Subcutaneous abdominal adipose tissue (tissue), 5 donors: ENCODE data around the gene MTRF1.
"Not testable (repeated sequence)": the region's sequence is repeated elsewhere in the genome, so short reads cannot be mapped to it uniquely, and the experiment has no call there.

Experiments used
- H3K27ac ChIP-seq: one replicate; pipeline ENCODE4 v1.7.0; 2013; ENCODE audit warnings: low read depth, mild to moderate bottlenecking, inconsistent platforms, low read length, moderate library complexity
- H3K27me3 ChIP-seq, 5 donors: one replicate each; pipeline ENCODE4 v1.7.0; 2013; ENCODE audit warnings: low read length in 5 of 5, inconsistent platforms in 1 of 5; ENCODE audit not compliant: control insufficient read depth in 5 of 5, insufficient read depth in 4 of 5
- H3K36me3 ChIP-seq, 5 donors: one replicate each; pipeline ENCODE4 v1.7.0; 2013; ENCODE audit warnings: low read length in 5 of 5; ENCODE audit not compliant: control insufficient read depth in 5 of 5, insufficient read depth in 5 of 5
- H3K4me1 ChIP-seq, 5 donors: one replicate each; pipeline ENCODE4 v1.7.0; 2013; ENCODE audit warnings: low read length in 5 of 5, mild to moderate bottlenecking in 3 of 5, moderate library complexity in 1 of 5; ENCODE audit not compliant: control insufficient read depth in 5 of 5, insufficient read depth in 5 of 5
- H3K4me3 ChIP-seq, 5 donors: one replicate each; pipeline ENCODE4 v1.7.0; 2013; ENCODE audit warnings: low read length in 5 of 5, low read depth in 1 of 5
- H3K9ac ChIP-seq, 5 donors: one replicate each; pipeline ENCODE4 v1.7.0; 2013; ENCODE audit warnings: low read length in 5 of 5, mild to moderate bottlenecking in 4 of 5, moderate library complexity in 3 of 5
- H3K9me3 ChIP-seq, 5 donors: one replicate each; pipeline ENCODE4 v1.7.0; 2013; ENCODE audit warnings: low read length in 5 of 5; ENCODE audit not compliant: control insufficient read depth in 5 of 5
- donor health status: healthy.
- donor health status: healthy.
- donor health status: healthy.
- donor health status: healthy.
- donor health status: healthy.

The MTRF1 gene

GRCh38 chr13:41279156-41279555 is 15.8 kb upstream of the MTRF1 start:
- not testable (repeated sequence) for H3K27me3 ChIP-seq, H3K27ac ChIP-seq, H3K9me3 ChIP-seq, H3K36me3 ChIP-seq, H3K9ac ChIP-seq, H3K4me1 ChIP-seq, H3K4me3 ChIP-seq

DNA sequence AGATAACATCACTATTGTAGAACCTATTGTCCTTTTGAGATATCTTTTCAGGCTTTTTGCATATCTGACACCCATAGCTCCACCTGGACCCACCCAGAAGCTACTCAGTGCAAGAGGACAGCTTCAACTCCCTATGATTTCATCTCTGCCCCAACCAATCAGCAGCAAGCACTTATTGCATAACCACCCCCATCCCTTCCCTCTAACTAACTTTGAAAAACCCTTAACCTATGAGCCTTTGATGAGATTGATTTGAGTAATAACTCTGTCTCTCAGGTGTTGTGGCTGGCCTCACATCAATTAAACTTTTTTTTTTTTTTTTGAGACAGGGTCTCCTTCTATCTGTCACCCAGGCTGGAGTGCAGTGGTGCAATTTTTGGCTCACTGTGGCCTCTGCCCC is 13.4 kb upstream of the MTRF1 start:
- Histone ChIP-seq H3K27ac (no peak overlapping the region), H3K36me3 (no peaks in the 10 kb centered on the region)

GRCh38 chr13:41274881-41275280 is 11.5 kb upstream of the MTRF1 start:
- no peak overlapping the region for H3K4me3 ChIP-seq
- no peaks in the 10 kb centered on the region for H3K27me3 ChIP-seq

More for the DNA sequence above, 13.4 kb upstream of the MTRF1 start:
- H3K27me3 ChIP-seq = no peaks in the 10 kb centered on the region
- H3K9me3 ChIP-seq = no peaks in the 10 kb centered on the region
- H3K4me3 ChIP-seq = no peak overlapping the region
- no peak overlapping the region for H3K9ac ChIP-seq
- no peaks in the 10 kb centered on the region for H3K4me1 ChIP-seq

DNA sequence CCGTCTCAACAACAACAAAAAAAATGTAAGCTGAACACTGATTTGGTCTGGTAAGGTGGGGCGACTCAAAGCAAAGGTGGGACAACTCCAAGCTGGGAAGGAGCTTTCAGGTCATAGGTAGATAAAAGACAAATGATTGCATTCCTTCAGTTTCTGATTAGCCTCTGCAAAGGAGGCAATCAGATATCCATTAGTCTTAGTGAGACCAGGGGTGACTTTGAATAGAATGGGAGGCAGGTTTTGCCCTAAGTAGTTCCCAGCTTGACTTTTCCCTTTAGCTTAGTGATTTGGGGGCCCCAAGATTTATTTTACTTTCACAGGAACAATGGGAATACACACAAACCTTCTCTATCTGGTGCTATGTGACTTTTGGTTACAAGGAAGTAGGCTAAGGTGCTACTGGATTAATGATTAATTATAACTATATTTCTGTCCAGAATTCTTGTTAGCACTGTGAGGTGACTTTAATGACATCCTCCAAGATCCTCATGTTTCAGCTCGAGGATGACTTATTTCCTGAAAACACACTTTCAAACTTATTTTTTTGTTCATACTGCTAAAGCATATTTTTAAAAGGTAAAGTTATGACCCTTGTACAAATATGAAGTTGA is 10.6 kb upstream of the MTRF1 start:
- Histone ChIP-seq H3K9me3 (peaks cover 0 to 7% (median 0%) of the 10 kb centered on the region in 5 donors), H3K4me3 (no peak overlapping the region), H3K27me3 (no peaks in the 10 kb centered on the region), H3K27ac (no peak overlapping the region), H3K9ac (no peak overlapping the region), H3K36me3 (no peaks in the 10 kb centered on the region), H3K4me1 (no peaks in the 10 kb centered on the region)

More at GRCh38 chr13:41274881-41275280, 11.5 kb upstream of the MTRF1 start:
- Histone ChIP-seq H3K9ac (no peak overlapping the region), H3K36me3 (no peaks in the 10 kb centered on the region), H3K27ac (no peak overlapping the region), H3K9me3 (peaks cover 0 to 3% (median 0%) of the 10 kb centered on the region in 5 donors), H3K4me1 (no peaks in the 10 kb centered on the region)

- H3K36me3 ChIP-seq = no peaks in the 10 kb centered on the region
- H3K9ac ChIP-seq = no peak overlapping the region
- H3K4me3 ChIP-seq = no peak overlapping the region
- no peak overlapping the region for H3K27ac ChIP-seq
- peaks cover 2 to 16% (median 12%) of the 10 kb centered on the region in 5 donors for H3K9me3 ChIP-seq
- H3K4me1 ChIP-seq = no peaks in the 10 kb centered on the region
- H3K27me3 ChIP-seq = no peaks in the 10 kb centered on the region
These were observed 8.3 kb upstream of the MTRF1 start for GRCh38 chr13:41271456-41272285.

- Histone ChIP-seq H3K27me3 (no peaks in the 10 kb centered on the region), H3K36me3 (no peaks in the 10 kb centered on the region), H3K9me3 (peaks cover 2 to 16% (median 12%) of the 10 kb centered on the region in 5 donors), H3K27ac (no peak overlapping the region), H3K4me1 (peaks cover 0 to 2% (median 0%) of the 10 kb centered on the region in 5 donors), H3K9ac (no peak overlapping the region), H3K4me3 (no peak overlapping the region)
These were observed 5.4 kb upstream of the MTRF1 start for GRCh38 chr13:41268764-41269163.

- Histone ChIP-seq H3K9ac (no peak overlapping the region), H3K4me1 (peaks cover 0 to 9% (median 7%) of the 10 kb centered on the region in 5 donors), H3K27ac (no peak overlapping the region), H3K4me3 (no peak overlapping the region), H3K36me3 (no peaks in the 10 kb centered on the region), H3K9me3 (peaks cover 2 to 16% (median 12%) of the 10 kb centered on the region in 5 donors), H3K27me3 (no peaks in the 10 kb centered on the region)
These were observed 3.7 kb upstream of the MTRF1 start for GRCh38 chr13:41267106-41267505.

DNA sequence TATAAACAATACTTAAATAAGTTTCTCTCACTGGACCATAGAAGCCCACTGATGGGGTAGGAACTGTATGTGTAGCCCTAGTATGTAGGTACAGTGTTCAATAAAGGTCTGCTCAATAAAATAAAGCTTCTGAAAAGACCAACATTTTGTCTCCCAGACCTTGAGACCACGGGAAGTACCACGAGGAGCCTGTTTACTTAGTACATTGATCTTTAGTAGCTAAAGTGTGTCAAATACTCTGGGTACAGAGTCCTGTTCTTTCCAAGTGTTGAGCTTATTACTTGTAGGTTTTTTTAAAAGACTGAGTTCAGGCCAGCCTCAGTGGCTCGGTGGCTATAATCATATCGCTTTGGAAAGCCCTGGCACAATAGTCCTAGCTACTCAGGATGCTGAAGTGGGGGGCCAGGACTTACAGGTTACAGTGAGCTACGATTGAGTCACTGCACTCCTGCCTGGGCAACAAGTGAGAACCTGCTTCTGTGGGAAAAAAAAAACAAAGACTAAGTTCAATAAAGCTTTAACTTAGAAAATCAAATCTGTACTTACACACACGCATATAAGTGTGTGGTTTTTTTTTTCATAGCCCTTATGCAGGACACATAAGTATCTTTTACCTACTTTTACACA is 3.4 kb downstream of the MTRF1 start:
- no peaks in the 10 kb centered on the region for H3K9me3 ChIP-seq
- H3K4me3 ChIP-seq = no peak overlapping the region
- no peak overlapping the region for H3K9ac ChIP-seq
- H3K36me3 ChIP-seq = peaks cover 11 to 19% (median 17%) of the 10 kb centered on the region in 5 donors
- H3K27ac ChIP-seq = no peak overlapping the region
- H3K27me3 ChIP-seq = no peaks in the 10 kb centered on the region
- peaks cover 0 to 9% (median 7%) of the 10 kb centered on the region in 5 donors for H3K4me1 ChIP-seq

DNA sequence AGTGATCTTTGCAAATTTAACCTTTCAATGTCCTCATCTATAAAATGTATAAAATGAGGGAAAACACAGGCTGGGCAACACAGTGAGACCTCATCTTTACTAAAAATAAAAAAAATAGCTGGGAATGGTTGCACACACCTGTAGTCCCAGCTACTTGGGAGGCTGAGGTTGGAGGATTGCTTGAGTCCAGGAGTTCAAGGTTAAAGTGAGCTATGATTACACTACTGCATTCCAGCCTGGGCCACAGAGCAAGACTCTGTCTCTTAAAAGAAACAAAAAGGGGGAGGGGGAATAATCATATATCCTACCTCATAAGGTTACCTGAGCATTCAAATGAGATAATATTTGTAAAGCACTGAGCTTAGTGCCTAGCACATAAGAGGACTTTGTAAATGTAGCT is 5.8 kb downstream of the MTRF1 start:
- Histone ChIP-seq H3K4me3 (no peak overlapping the region), H3K27ac (no peak overlapping the region), H3K36me3 (peaks cover 24 to 34% (median 25%) of the 10 kb centered on the region in 5 donors), H3K4me1 (peaks cover 0 to 2% (median 1%) of the 10 kb centered on the region in 5 donors), H3K9me3 (no peaks in the 10 kb centered on the region), H3K27me3 (no peaks in the 10 kb centered on the region), H3K9ac (no peak overlapping the region)

DNA sequence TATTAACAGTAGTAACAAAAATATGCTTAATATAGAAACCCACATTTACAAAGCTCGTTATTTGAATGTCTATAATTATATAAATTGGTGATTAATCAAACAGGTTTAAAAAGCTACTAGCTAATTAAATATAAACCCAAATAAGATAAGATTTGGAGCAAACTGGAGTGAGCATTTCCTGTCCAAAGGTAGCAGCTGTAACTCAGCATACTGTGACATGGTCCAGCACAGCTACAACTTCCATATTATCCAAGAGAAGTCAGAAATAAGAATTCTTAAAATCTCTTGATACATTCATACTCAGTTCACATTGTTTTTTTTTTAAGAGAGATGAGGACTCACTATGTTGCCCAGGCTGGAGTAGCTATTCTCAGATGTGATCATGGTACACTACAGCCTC is 8.5 kb downstream of the MTRF1 start:
- Histone ChIP-seq H3K9ac (no peak overlapping the region), H3K27ac (no peak overlapping the region), H3K9me3 (no peaks in the 10 kb centered on the region), H3K27me3 (no peaks in the 10 kb centered on the region), H3K4me1 (no peaks in the 10 kb centered on the region), H3K4me3 (no peak overlapping the region), H3K36me3 (peaks cover 23 to 43% (median 31%) of the 10 kb centered on the region in 5 donors)
